Ramos (cell line): Measurements from ENCODE around the gene CSDE1.

Experiments
- in situ Hi-C: fragments of 300-500 bp; cut with MboI; formaldehyde crosslinking; loops from one replicate; pipeline ENCODE4 v1.14.3; 2022; ENCODE audit warnings: low sequenced_read_pairs; ENCODE audit not compliant: unreplicated experiment

Gene CSDE1

GRCh38 chr1:114707604-114708003, 50.2 kb downstream of the CSDE1 start:
- in situ Hi-C loops: no loop called here

- in situ Hi-C loops: no loop called here
These were observed 54.5 kb downstream of the CSDE1 start for GRCh38 chr1:114703242-114703641.

GRCh38 chr1:114702737-114703136, 55.0 kb downstream of the CSDE1 start:
- in situ Hi-C loops: no loop called here

GRCh38 chr1:114701931-114702330, 55.9 kb downstream of the CSDE1 start:
- in situ Hi-C loops: no loop called here

- in situ Hi-C loops: no loop called here
These were observed 57.7 kb downstream of the CSDE1 start for GRCh38 chr1:114700036-114700600.

- in situ Hi-C loops: no loop called here
These were observed 61.0 kb downstream of the CSDE1 start for GRCh38 chr1:114696810-114697209.

- in situ Hi-C loops: no loop called here
These were observed 62.2 kb downstream of the CSDE1 start, which contains the start of gene AMPD1 for GRCh38 chr1:114695430-114696058. Gene AMPD1, minus strand, starts transcription at chr1:114695546. Its CDS starts 75 bp downstream, at chr1:114695471.

- in situ Hi-C loops: no loop called here
These were observed 63.1 kb downstream of the CSDE1 start for GRCh38 chr1:114694540-114695310.

GRCh38 chr1:114692947-114693346, 64.8 kb downstream of the CSDE1 start:
- in situ Hi-C loops: no loop called here

GRCh38 chr1:114691061-114691460, 66.7 kb downstream of the CSDE1 start:
- in situ Hi-C loops: no loop called here

GRCh38 chr1:114690148-114690547, 67.6 kb downstream of the CSDE1 start:
- in situ Hi-C loops: no loop called here

GRCh38 chr1:114688526-114688925, 69.3 kb downstream of the CSDE1 start:
- in situ Hi-C loops: no loop called here

- in situ Hi-C loops: no loop called here
These were observed 71.9 kb downstream of the CSDE1 start for GRCh38 chr1:114685851-114686250.

GRCh38 chr1:114677691-114678090, 80.1 kb downstream of the CSDE1 start:
- in situ Hi-C loops: no loop called here

- in situ Hi-C loops: no loop called here
These were observed 81.7 kb downstream of the CSDE1 start for GRCh38 chr1:114676115-114676514.

GRCh38 chr1:114671939-114672275, 85.9 kb downstream of the CSDE1 start:
- in situ Hi-C loops: no loop called here

- in situ Hi-C loops: no loop called here
These were observed 86.5 kb downstream of the CSDE1 start for GRCh38 chr1:114671011-114671938.

- in situ Hi-C loops: no loop called here
These were observed 87.4 kb downstream of the CSDE1 start for GRCh38 chr1:114670083-114671010.

GRCh38 chr1:114669562-114670082, 88.2 kb downstream of the CSDE1 start, which contains the start of gene DENND2C:
Gene DENND2C, minus strand, starts transcription at chr1:114670049. Its CDS starts 44,065 bp downstream, at chr1:114625984.
- in situ Hi-C loops: no loop called here
